ENCODE measurements around the gene CD99L2. TPM values are rescaled to one million over a fixed set of nuclear protein-coding genes. Genes with fewer than 3 reads are reported as not detected.

The CD99L2 gene
- 10 to 100 TPM; 21.7 to 51.8 (median 41.0) TPM for total RNA-seq
- 10 to 100 TPM in 1 of 3 donors, 1 to 10 TPM in 2; 8.2 to 15.1 (median 8.7) TPM for polyA plus RNA-seq
- long read RNA-seq, donor 1, partial matches to known transcripts: 6 of 8 reads
- long read RNA-seq, donor 1, other reads (novel, unspliced or antisense): 0 of 8 reads
- long read RNA-seq, donor 2, partial matches to known transcripts: 0 of 3 reads
- long read RNA-seq, donor 2, other reads (novel, unspliced or antisense): 0 of 3 reads

- peak; percentile 96 for DNase-seq
- 0 to 60% (median 1%) methylated on average over 29 to 94 of the region's 95 CpGs for WGBS, 5 donors
- intact Hi-C loops (cut with DNase I; ENCODE audit: low total_unique reads): no loop called here
- TF ChIP-seq CTCF (IDR thresholded peaks at IDR 0.05 in 8 of 11, conservative IDR thresholded peaks at IDR 0.05 in 3 of 11) (peak in 2 of 11 experiments; percentile 13 to 16), POLR2AphosphoS5 (IDR thresholded peaks at IDR 0.05) (peak; percentile 57 to 82 (median 73)), POLR2A (IDR thresholded peaks at IDR 0.05) (no peak)
- Histone ChIP-seq H3K4me3 (peak within 1 kb of the TSS; percentile 44 to 83 (median 56)), H3K27ac (peak within 1 kb of the TSS; percentile 60 to 90 (median 83)), H3K36me3 (no peaks in the 10 kb centered on the region), H3K4me1 (peaks cover 0 to 16% (median 5%) of the 10 kb centered on the region in 6 donors), H3K27me3 (replicated peaks in 1 of 7) (no peaks in the 10 kb centered on the region), H3K9me3 (no peaks in the 10 kb centered on the region)
Observed at GRCh38 chrX:150898343-150899190, at the start of gene CD99L2. TSS of gene CD99L2 (minus strand) at chrX:150898668. CDS start at chrX:150898588, 80 bp downstream.

- TF ChIP-seq CTCF (IDR thresholded peaks at IDR 0.05 in 8 of 11, conservative IDR thresholded peaks at IDR 0.05 in 3 of 11): no peak
- TF ChIP-seq POLR2A (IDR thresholded peaks at IDR 0.05): no peak
- TF ChIP-seq POLR2AphosphoS5 (IDR thresholded peaks at IDR 0.05): no peak
- Histone ChIP-seq H3K36me3 (no peaks in the 10 kb centered on the region), H3K4me1 (no peaks in the 10 kb centered on the region), H3K4me3 (no peak overlapping the region), H3K27ac (no peak overlapping the region), H3K27me3 (replicated peaks in 1 of 7) (peaks cover 0 to 5% (median 0%) of the 10 kb centered on the region in 7 donors), H3K9me3 (no peaks in the 10 kb centered on the region)
- intact Hi-C loops (cut with DNase I; ENCODE audit: low total_unique reads): no loop called here
- peak; percentile 46 for DNase-seq
- 63 to 100% (median 76%) methylated on average over 1 to 3 of the region's 3 CpGs for WGBS, 5 donors
Observed at GRCh38 chrX:150944233-150944632, 45.8 kb upstream of the CD99L2 start.

- Histone ChIP-seq H3K27me3 (replicated peaks in 1 of 7) (peaks cover 0 to 5% (median 0%) of the 10 kb centered on the region in 7 donors), H3K4me1 (no peaks in the 10 kb centered on the region), H3K4me3 (no peak overlapping the region), H3K9me3 (no peaks in the 10 kb centered on the region), H3K36me3 (no peaks in the 10 kb centered on the region), H3K27ac (no peak overlapping the region)
- DNase-seq: peak; percentile 58
- TF ChIP-seq POLR2AphosphoS5 (IDR thresholded peaks at IDR 0.05) (no peak), POLR2A (IDR thresholded peaks at IDR 0.05) (no peak), CTCF (IDR thresholded peaks at IDR 0.05 in 8 of 11, conservative IDR thresholded peaks at IDR 0.05 in 3 of 11) (no peak)
- intact Hi-C loops (cut with DNase I; ENCODE audit: low total_unique reads): no loop called here
- WGBS, 5 donors: 50 to 82% (median 73%) methylated on average over 1 to 9 of the region's 9 CpGs
Observed at GRCh38 chrX:150942942-150943594, 44.6 kb upstream of the CD99L2 start.

Data from spleen (tissue), 13 donors.